Measurements from ENCODE around the gene ATCAY. TPM values are rescaled to one million over a fixed set of nuclear protein-coding genes. Genes with fewer than 3 reads are reported as not detected.

ATCAY gene
- total RNA-seq, 3 donors from 2014 or later, result not detected

DNA sequence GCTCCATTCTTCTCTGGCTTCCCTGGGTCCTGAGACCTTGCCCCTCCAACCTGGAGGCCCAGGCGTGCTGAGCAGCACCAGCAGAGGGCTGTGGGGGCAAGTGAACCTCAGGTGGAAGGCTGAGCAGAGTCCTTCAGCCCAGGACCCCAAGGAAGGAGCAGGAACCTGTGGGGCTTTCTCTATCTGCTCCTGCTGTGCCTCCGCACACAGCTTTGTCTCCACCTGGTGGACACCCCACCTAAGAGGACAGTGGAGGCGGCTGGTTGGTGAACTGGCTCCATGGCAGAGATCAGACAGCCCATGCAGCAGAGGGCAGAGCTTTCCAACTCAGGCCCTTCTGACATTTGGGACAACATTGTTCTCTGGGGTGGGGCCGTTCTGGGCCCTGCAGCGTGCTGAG is 31.4 kb upstream of the ATCAY start:
- H3K9me3 Mint-ChIP-seq, result peaks cover 4% of the 10 kb centered on the region
- no peak overlapping the region for H3K4me3 Mint-ChIP-seq
- H3K36me3 Mint-ChIP-seq (ENCODE audit: insufficient read depth), result no peaks in the 10 kb centered on the region
- H3K4me1 Mint-ChIP-seq (ENCODE audit: low read depth), result no peaks in the 10 kb centered on the region
- DNase-seq (peak; percentile 52), ATAC-seq (peak; percentile 72 to 77)
- peaks cover 1% of the 10 kb centered on the region for H3K27me3 Mint-ChIP-seq (ENCODE audit: low read depth)

DNA sequence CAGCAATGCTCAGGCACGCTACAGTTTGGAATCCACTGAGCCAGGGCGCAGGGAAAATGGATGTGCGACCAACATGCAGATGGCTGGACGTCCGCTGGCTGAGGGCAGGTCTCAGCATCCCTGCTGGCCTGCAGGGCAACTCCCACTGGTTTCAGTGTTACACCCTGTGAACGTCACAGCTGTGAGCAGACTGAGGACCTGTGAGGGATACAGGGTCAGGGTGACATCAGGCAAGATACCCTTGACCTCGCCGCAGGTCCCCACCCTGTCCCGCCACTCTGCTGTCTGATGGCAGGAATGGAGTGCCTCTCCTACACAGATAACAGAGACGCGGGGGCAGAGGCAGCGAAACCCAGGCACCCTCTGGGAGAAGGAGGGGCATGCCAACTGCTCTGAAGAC is 30.7 kb upstream of the ATCAY start:
- H3K4me1 Mint-ChIP-seq (ENCODE audit: low read depth), result no peaks in the 10 kb centered on the region
- no peak for DNase-seq
- H3K4me3 Mint-ChIP-seq, result no peak overlapping the region
- H3K27me3 Mint-ChIP-seq (ENCODE audit: low read depth), result peaks cover 1% of the 10 kb centered on the region
- no peaks in the 10 kb centered on the region for H3K36me3 Mint-ChIP-seq (ENCODE audit: insufficient read depth)
- peaks cover 4% of the 10 kb centered on the region for H3K9me3 Mint-ChIP-seq
- no peak for ATAC-seq

DNA sequence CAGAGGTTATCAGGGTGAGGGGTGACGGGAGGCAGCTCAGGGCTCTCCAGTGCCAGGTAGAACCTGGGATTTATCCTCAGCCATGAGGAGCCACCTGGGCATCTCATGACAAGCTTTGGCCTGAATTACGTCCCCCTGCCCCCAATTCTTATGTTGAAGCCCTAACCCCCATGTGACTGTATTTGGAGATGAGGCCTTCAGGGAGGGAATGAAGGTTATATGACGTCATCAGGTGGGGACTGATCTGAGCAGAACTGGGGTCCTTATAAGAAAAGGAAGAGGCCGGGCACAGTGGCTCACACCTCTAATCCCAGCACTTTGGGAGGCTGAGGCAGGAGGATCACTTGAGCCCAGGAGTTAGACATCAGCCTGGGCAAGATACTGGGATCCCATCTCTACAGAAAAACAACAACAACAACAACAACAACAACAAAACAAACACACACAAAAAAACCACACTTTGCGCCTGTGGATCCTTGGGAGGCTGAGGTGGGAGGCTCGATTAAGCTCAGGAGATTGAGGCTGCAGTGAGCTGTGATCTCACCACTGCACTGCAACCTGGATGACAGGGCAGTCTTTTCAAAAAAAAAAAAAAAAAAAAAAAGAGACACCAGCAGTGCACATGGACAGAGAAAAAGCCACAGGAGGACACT is 30.0 kb upstream of the ATCAY start:
- Mint-ChIP-seq H3K4me3 (no peak overlapping the region), H3K4me1 (ENCODE audit: low read depth) (no peaks in the 10 kb centered on the region), H3K27me3 (ENCODE audit: low read depth) (peaks cover 1% of the 10 kb centered on the region), H3K9me3 (peaks cover 4% of the 10 kb centered on the region), H3K36me3 (ENCODE audit: insufficient read depth) (no peaks in the 10 kb centered on the region)
- ATAC-seq (no peak), DNase-seq (no peak)

DNA sequence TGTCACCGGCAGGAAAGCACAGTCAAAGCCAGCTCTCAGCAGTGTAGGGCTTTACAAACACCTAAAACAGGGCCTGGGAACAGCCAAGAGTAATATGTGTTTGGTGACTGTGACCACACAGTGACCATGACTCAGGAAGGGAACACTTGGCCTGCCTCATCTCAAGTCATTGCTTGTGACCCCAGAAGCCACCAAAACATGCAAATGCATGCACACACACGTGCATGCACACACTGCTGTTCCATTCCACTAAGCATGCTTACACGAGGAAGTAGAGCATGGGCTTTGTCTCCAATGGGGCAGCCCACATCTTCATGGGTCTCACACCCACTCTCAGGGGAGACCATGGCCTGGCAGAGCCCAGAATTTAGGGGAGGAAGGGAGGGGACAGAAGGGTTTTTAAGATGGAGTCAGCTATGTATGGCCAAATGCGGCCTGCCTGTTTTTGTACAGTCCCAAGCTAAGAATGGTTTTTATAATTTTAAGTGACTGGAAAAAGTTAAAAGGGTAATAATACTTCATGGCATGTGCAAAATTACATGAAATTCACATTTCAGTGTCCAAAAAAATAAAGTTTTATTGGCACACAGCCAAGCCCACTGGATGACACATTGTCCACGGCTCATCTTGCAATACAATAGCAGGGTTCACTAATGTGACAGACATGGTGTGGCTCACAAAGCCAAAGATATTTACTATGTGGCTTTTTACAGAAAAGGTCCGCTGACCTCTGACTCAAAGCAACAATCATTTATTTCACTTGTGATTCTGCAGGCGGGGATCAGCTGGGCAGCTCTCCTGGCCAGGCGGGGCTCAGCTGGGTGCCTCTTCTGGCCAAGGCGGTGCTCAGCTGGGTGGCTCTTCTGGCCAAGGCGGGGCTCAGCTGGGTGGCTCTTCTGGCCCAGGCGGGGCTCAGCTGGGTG is 29.0 kb upstream of the ATCAY start:
- ATAC-seq (no peak), DNase-seq (no peak)
- H3K4me1 Mint-ChIP-seq (ENCODE audit: low read depth), result no peaks in the 10 kb centered on the region
- peaks cover 4% of the 10 kb centered on the region for H3K9me3 Mint-ChIP-seq
- no peaks in the 10 kb centered on the region for H3K36me3 Mint-ChIP-seq (ENCODE audit: insufficient read depth)
- H3K27me3 Mint-ChIP-seq (ENCODE audit: low read depth), result peaks cover 1% of the 10 kb centered on the region
- H3K4me3 Mint-ChIP-seq, result no peak overlapping the region

DNA sequence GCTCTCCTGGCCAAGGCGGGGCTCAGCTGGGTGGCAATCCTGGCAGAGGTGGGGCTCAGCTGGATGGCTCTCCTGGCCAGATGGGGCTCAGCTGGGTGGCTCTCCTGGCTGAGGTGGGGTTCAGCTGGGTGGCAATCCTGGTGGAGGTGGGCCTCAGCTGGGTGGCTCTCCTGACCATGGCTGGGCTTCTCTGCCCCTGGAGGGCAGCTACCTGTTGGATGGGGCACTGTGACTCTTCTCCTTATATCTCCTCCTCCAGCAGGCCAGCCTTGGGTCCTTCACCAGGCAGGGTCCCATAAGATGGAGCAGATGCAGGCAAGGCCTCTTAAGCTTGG is 28.3 kb upstream of the ATCAY start:
- ATAC-seq (no peak), DNase-seq (no peak)
- Mint-ChIP-seq H3K36me3 (ENCODE audit: insufficient read depth) (no peaks in the 10 kb centered on the region), H3K4me3 (no peak overlapping the region), H3K9me3 (peaks cover 4% of the 10 kb centered on the region), H3K27me3 (ENCODE audit: low read depth) (peaks cover 1% of the 10 kb centered on the region), H3K4me1 (ENCODE audit: low read depth) (no peaks in the 10 kb centered on the region)

DNA sequence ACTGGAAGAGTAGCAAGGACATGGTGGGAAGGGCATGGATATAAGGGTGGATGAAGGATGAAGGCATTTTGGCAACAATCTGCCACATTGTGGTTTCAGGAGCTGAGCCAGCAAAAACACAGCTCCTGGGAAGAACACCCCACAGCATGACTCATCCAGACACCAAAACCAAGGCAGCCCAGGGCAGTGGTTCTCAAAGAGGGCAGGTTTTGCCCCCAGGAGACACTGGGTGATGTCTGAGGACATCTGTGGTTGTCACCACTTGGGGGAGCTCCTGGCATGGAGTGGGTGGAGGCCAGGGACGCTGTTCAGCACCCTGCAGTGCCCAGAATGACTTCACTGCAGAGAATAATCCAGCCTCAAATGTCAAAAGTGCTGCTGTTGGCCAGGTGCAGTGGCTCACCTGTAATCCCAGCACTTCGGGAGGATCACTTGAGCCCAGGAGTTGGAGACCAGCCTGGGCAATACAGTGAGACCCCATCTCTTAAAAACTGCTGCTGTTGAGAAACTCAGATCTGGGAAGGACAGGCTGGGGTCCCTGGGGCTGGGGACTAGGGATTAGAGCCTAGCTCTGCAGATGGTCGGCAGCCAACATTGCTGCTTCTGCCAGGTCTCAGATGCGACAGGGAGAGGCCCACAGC is 27.8 kb upstream of the ATCAY start:
- H3K4me1 Mint-ChIP-seq (ENCODE audit: low read depth), result no peaks in the 10 kb centered on the region
- H3K27me3 Mint-ChIP-seq (ENCODE audit: low read depth), result no peaks in the 10 kb centered on the region
- no peak overlapping the region for H3K4me3 Mint-ChIP-seq
- peaks cover 4% of the 10 kb centered on the region for H3K9me3 Mint-ChIP-seq
- DNase-seq, result peak; percentile 35
- no peaks in the 10 kb centered on the region for H3K36me3 Mint-ChIP-seq (ENCODE audit: insufficient read depth)
- peak in 1 of 2 donors; percentile 62 for ATAC-seq

DNA sequence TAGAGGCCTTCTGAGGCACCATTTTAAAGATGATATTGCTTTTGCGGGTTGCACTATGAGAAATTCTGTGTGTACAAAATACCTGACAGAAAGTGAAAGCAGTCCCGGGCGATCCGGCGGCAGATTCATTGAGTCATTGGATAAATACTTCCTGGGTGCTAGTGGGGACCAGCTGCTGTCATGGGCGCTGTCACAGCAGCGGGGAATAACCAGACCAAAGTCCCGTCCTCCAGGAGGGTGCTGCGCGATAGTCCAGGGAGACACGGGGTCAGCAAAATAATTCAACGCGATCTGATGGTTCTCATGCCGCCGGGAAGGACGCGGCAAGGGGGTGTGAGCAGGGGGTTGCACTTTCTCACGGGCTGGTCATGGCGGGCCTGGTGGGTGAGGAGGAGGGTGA is 25.2 kb upstream of the ATCAY start:
- H3K4me1 Mint-ChIP-seq (ENCODE audit: low read depth), result no peaks in the 10 kb centered on the region

DNA sequence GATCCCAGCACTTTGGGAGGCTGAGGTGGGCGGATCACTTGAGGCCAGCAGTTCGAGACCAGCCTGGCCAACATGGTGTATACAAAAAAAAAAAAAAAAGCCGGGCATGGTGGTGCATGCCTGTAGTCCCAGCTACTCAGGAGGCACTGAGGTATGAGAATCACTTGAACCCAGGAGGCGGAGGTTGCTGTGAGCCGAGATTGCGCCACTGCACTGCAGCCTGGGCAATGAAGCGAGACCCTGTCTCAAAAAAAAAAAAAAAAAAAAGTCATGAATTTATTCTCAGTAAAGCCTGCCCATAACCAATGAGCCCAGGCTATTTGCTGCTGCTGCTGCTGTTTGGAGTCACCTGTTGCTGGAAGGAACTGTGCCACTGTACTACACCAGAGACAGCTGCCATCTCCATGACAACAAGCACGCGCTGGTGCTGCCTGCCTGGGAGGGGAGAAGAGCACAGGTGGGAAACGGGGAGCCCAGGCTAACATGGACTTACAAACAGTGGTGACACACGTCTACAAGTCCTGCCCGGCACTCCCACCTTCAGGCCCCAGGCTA is 23.0 kb upstream of the ATCAY start:
- H3K4me3 Mint-ChIP-seq, result no peak overlapping the region
- no peaks in the 10 kb centered on the region for H3K9me3 Mint-ChIP-seq
- no peak for DNase-seq
- no peaks in the 10 kb centered on the region for H3K27me3 Mint-ChIP-seq (ENCODE audit: low read depth)
- no peak for ATAC-seq
- H3K4me1 Mint-ChIP-seq (ENCODE audit: low read depth), result no peaks in the 10 kb centered on the region
- H3K36me3 Mint-ChIP-seq (ENCODE audit: insufficient read depth), result no peaks in the 10 kb centered on the region

More for the DNA sequence above, 25.2 kb upstream of the ATCAY start:
- H3K9me3 Mint-ChIP-seq, result peaks cover 4% of the 10 kb centered on the region
- DNase-seq (no peak), ATAC-seq (no peak)
- no peak overlapping the region for H3K4me3 Mint-ChIP-seq
- no peaks in the 10 kb centered on the region for H3K27me3 Mint-ChIP-seq (ENCODE audit: low read depth)
- no peaks in the 10 kb centered on the region for H3K36me3 Mint-ChIP-seq (ENCODE audit: insufficient read depth)

DNA sequence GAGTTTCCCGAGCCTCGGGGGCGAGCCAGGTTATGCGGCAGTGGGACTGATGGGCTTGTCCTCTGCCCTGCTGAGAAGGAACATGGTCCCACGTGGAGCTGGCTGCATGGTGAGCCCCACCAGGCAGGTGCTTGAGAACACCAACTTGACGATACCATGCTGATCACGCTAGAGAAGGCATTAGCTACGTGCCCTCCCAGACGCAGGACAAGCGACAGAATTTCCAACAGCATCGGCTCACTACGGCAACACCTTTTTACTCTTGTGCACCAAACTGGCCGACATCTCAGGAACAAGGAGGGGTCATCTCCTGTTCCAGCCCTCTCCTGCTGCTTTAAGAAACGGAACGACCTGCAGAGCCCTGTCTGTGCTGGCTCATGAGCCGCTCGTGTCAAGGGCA is 20.0 kb upstream of the ATCAY start:
- Mint-ChIP-seq H3K36me3 (ENCODE audit: insufficient read depth) (no peaks in the 10 kb centered on the region), H3K9me3 (no peaks in the 10 kb centered on the region), H3K27me3 (ENCODE audit: low read depth) (no peaks in the 10 kb centered on the region), H3K4me3 (no peak overlapping the region), H3K4me1 (ENCODE audit: low read depth) (no peaks in the 10 kb centered on the region)
- DNase-seq (no peak), ATAC-seq (no peak)

DNA sequence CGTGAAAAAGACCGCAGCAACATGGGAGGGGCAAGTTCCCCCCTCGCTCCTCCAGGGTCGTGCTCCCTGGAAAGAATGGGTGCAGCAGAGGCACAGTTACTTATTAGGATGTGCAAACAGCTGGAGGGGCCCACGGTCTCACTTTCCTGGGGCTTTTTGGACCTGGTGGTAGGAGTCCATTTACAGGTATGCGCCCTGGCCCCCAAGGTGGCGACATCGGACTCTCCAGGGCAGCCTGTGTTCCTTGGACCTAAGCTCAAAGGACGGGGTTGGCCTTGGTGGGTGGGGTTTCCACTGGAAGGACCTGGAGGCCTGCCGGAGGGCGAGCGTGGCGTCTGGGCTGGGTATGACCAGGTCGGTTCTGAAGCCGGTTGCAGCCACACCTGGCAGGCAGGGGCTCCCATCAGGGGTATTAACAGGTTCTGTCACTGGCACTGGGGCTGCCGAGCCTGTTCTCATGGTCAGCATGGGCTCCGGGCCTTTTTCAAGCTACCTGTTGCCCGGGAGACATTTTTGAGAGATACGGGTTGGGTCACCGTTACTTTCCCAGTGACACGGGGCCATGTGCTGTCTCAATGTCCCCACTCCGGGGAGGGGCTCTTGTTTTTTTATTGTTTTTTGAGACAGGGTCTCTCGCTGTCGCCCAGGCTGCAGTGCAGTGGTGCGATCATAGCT is 17.5 kb upstream of the ATCAY start:
- DNase-seq, result no peak
- peaks cover 19% of the 10 kb centered on the region for H3K27me3 Mint-ChIP-seq (ENCODE audit: low read depth)

DNA sequence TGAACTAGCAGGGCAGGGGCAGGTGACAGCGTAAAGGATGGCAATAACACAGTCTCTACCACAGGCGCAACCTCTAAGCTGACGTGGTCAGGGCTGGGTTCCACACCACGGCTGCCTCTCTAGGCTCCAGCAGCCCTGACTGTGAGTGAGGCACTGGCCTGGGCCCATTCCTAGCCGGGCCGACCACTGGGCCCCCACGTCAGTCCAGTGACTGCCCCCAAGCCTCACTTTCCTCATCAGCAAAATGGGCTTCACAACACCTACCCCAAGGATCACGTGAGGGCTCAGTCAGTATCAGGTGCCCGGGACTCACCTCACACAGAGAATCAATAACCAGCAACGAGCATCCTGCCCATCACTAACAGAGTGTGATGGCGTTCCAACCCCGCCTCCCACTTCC is 16.8 kb upstream of the ATCAY start:
- H3K9me3 Mint-ChIP-seq, result no peaks in the 10 kb centered on the region
- DNase-seq, result no peak
- H3K36me3 Mint-ChIP-seq (ENCODE audit: insufficient read depth), result no peaks in the 10 kb centered on the region
- ATAC-seq, result no peak
- H3K27me3 Mint-ChIP-seq (ENCODE audit: low read depth), result peaks cover 23% of the 10 kb centered on the region
- no peaks in the 10 kb centered on the region for H3K4me1 Mint-ChIP-seq (ENCODE audit: low read depth)
- no peak overlapping the region for H3K4me3 Mint-ChIP-seq

More for the DNA sequence above, 17.5 kb upstream of the ATCAY start:
- no peak overlapping the region for H3K4me3 Mint-ChIP-seq
- no peaks in the 10 kb centered on the region for H3K4me1 Mint-ChIP-seq (ENCODE audit: low read depth)
- H3K9me3 Mint-ChIP-seq, result no peaks in the 10 kb centered on the region
- no peak for ATAC-seq
- no peaks in the 10 kb centered on the region for H3K36me3 Mint-ChIP-seq (ENCODE audit: insufficient read depth)

DNA sequence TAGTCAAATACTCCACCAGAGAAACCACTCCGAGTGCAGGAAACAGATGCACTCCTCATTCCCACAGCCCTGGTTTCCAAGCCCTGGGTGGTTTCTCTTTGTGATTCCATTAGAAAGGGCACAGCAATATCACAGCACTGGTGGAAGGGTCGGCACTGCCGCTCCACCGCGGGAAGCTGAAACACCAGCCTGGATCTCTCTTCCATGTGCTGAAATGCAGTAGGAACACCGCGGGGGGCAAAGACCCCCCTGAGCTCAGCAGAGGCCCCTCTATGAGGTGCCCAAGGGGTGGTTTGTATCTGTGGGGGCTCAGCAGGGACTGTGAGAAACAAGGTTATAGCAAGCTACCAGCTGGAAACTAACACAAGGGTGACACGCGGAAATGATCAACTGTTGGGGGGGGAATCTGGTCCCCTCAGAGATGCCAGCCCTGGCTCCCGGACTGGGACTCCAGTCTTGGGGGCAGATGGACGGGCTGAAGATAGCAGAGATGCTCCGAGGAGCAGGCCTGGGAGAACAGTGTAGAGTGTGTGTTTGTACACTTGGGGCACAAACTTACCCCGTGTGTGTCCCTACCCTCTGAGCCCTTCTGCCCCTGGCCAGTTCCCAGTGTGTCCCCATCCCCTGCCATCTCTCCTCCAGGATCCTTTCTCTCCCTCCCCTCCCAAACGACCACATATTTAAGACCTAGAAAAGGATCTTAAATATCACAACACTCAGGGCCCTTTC is 13.4 kb upstream of the ATCAY start:
- Mint-ChIP-seq H3K27me3 (ENCODE audit: low read depth) (peaks cover 46% of the 10 kb centered on the region), H3K36me3 (ENCODE audit: insufficient read depth) (no peaks in the 10 kb centered on the region), H3K9me3 (no peaks in the 10 kb centered on the region), H3K4me1 (ENCODE audit: low read depth) (peaks cover 5% of the 10 kb centered on the region), H3K4me3 (no peak overlapping the region)
- ATAC-seq (no peak), DNase-seq (no peak)

DNA sequence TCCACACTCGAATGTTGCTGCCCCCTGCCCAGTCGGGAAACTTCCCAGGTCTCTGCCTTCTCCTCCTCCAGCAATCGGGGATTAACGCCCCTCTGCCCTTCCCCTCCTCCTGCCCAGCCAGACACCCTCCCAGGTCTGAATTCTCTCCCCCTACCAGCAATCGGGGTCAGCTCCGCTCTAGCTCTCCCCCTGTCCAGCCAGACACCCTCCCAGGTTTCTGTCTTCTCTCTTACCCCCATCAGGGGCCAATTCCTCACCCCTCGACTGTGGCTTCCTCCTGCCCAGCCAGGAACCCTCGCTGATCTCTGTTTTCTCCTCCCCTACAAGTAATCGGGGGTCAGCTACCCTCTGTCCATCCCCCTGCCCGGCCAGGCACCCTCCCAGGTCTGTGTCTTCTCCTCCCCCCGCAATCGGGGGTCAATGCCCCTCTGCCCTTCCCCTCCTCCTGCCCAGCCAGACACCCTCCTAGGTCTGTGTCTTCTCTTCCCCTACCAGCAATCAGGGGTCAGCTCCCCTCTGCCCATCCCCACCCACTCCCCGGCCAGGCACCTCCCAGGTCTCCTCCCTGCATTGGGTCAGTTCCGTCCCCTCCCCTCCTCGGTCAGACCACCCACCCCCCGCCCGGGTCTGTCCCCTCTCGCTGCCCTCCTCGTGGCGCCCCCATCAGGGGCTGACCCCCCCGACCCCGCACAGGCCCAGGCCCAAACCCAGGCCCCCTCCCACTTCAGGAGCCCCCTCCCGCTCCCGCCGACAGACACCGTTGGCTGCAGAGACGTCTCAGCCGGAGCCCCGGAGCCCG is 12.3 kb upstream of the ATCAY start:
- ATAC-seq, result no peak
- Mint-ChIP-seq H3K36me3 (ENCODE audit: insufficient read depth) (no peaks in the 10 kb centered on the region), H3K9me3 (no peaks in the 10 kb centered on the region), H3K4me3 (no peak overlapping the region), H3K4me1 (ENCODE audit: low read depth) (peaks cover 5% of the 10 kb centered on the region), H3K27me3 (ENCODE audit: low read depth) (peaks cover 52% of the 10 kb centered on the region)
- no peak for DNase-seq

All from activated T-cell treated with anti-CD3 and anti-CD28 coated beads, Interleukin-2, amount 50 U/mL, for 4 hours (primary cell).